ENCODE data around the gene MROH9. TPM values are rescaled to one million over a fixed set of nuclear protein-coding genes. Genes with fewer than 3 reads are reported as not detected.

Gene MROH9
- total RNA-seq, 1 experiment from 2014 or later, result not detected

DNA sequence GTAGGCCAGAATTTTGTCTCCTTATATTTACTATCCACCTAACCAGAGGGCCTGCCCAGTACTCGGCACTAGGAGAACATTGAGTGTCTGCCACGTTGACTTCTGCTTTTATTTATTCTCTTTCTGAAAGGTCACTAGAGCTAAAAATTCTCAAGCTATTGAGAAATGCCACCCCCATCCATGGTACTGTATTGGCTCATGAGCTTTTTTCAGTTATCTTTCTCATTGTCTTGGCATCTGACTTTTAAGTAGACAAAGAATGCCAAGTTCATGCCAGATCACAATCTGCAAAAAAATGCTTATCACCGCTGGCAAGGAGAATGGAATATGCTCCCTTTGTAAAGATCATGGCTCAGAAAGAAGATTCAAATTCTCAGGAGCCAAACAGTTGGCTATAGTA, 49.8 kb upstream of the MROH9 start:
- Histone ChIP-seq H3K23me2 (ENCODE audit: insufficient read length, low read depth, low read length, poor library complexity, severe bottlenecking) (no peaks in the 10 kb centered on the region), H2BK20ac (ENCODE audit: low read depth, low read length, poor library complexity, severe bottlenecking) (no peak overlapping the region), H2BK120ac (ENCODE audit: low read depth, low read length, poor library complexity, severe bottlenecking) (no peak overlapping the region), H4K20me1 (ENCODE audit: control insufficient read depth, insufficient read depth, insufficient read length) (no peaks in the 10 kb centered on the region), H3K79me2 (ENCODE audit: insufficient read depth, low read length) (no peaks in the 10 kb centered on the region), H3K9ac (ENCODE audit: extremely low read depth, insufficient read length, low read length) (no peak overlapping the region), H4K5ac (ENCODE audit: insufficient read length, low read depth, low read length) (no peak overlapping the region), H3K4me1 (ENCODE audit: insufficient read depth, low read length) (no peaks in the 10 kb centered on the region), H4K8ac (replicated peaks; ENCODE audit: insufficient read length, low read depth, low read length) (no peak overlapping the region), H3K79me1 (ENCODE audit: insufficient read depth, low read depth, low read length, poor library complexity, severe bottlenecking) (no peaks in the 10 kb centered on the region), H2AFZ (ENCODE audit: low read length) (no peak overlapping the region), H2BK15ac (ENCODE audit: low read depth, low read length) (no peak overlapping the region), H3K18ac (ENCODE audit: insufficient read length, low read depth, low read length) (no peak overlapping the region), H2AK5ac (ENCODE audit: insufficient read length, low read length) (no peak overlapping the region), H3T11ph (ENCODE audit: low read length) (no peak overlapping the region), H3K9me3 (ENCODE audit: control insufficient read depth, low read depth, low read length) (no peaks in the 10 kb centered on the region), H3K23ac (ENCODE audit: insufficient read length, low read depth, low read length) (no peak overlapping the region), H3K4ac (ENCODE audit: low read depth, low read length) (no peak overlapping the region), H3K27me3 (ENCODE audit: insufficient read depth, low read length) (no peaks in the 10 kb centered on the region), H2BK5ac (ENCODE audit: insufficient read length, low read length) (no peak overlapping the region), H3K56ac (ENCODE audit: insufficient read length, low read depth, low read length) (no peak overlapping the region), H3K14ac (ENCODE audit: insufficient read depth, low read length) (no peak overlapping the region), H4K91ac (ENCODE audit: insufficient read length, low read depth, low read length) (no peak overlapping the region), H3K4me2 (ENCODE audit: insufficient read depth, insufficient read length, low read length) (no peak overlapping the region), H3K27ac (ENCODE audit: insufficient read length, low read depth, low read length) (no peak overlapping the region), H2BK12ac (ENCODE audit: insufficient read length, low read depth, low read length) (no peak overlapping the region)
- Mint-ChIP-seq H3K36me3 (ENCODE audit: insufficient read depth in 1 of 3, low read depth in 3 of 3) (no peaks in the 10 kb centered on the region), H3K9me3 (peaks cover 3 to 6% of the 10 kb centered on the region in 2 experiments; a peak in 2 of 5 replicates), H3K4me1 (0 out of 4 replicates have a peak, but pooled peaks cover 0 to 5% of the 10 kb centered on the region in 2 experiments), H3K27me3 (ENCODE audit: low read depth) (no peaks in the 10 kb centered on the region), H3K27ac (no peak overlapping the region), H3K4me3 (no peak overlapping the region)
- no peak for DNase-seq
- TF ChIP-seq, protein P1, sequence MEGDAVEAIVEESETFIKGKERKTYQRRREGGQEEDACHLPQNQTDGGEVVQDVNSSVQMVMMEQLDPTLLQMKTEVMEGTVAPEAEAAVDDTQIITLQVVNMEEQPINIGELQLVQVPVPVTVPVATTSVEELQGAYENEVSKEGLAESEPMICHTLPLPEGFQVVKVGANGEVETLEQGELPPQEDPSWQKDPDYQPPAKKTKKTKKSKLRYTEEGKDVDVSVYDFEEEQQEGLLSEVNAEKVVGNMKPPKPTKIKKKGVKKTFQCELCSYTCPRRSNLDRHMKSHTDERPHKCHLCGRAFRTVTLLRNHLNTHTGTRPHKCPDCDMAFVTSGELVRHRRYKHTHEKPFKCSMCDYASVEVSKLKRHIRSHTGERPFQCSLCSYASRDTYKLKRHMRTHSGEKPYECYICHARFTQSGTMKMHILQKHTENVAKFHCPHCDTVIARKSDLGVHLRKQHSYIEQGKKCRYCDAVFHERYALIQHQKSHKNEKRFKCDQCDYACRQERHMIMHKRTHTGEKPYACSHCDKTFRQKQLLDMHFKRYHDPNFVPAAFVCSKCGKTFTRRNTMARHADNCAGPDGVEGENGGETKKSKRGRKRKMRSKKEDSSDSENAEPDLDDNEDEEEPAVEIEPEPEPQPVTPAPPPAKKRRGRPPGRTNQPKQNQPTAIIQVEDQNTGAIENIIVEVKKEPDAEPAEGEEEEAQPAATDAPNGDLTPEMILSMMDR (conservative IDR thresholded peaks at IDR 0.05), result no peak
- no CpG with 5 or more reads among the region's 3 CpGs for WGBS (ENCODE audit: extremely low coverage, insufficient read length, low lambda C conversion rate)
